Daoy (cell line): ENCODE data around the gene XRN2. TPM values are rescaled to one million over a fixed set of nuclear protein-coding genes. Genes with fewer than 3 reads are reported as not detected.
"Not testable (repeated sequence)": the region's sequence is repeated elsewhere in the genome, so short reads cannot be mapped to it uniquely, and the experiment has no call there.

Experiments
- DNase-seq: peaks from one replicate; pipeline ENCODE4 v3.0.0-alpha.2; 2015; ENCODE audit warnings: low read depth
- total RNA-seq: library from RNA; depleted of rRNA; stranded (reverse); fragments of >200 nt; shearing (Covaris generic); gene quantifications from 2 replicates; pipeline ENCODE4 v1.2.3, GENCODE V29; 2014

XRN2 gene
- total RNA-seq, 1 experiment from 2014 or later, result 97.2 TPM

GRCh38 chr20:21344961-21345360 lies 41.8 kb downstream of the XRN2 start:
- DNase-seq, result no peak

GRCh38 chr20:21352703-21353102 lies 49.6 kb downstream of the XRN2 start:
- no peak for DNase-seq

GRCh38 chr20:21353236-21353635 lies 50.1 kb downstream of the XRN2 start:
- no peak for DNase-seq

GRCh38 chr20:21355981-21356380 lies 52.9 kb downstream of the XRN2 start:
- no peak for DNase-seq

- no peak for DNase-seq
Measured at GRCh38 chr20:21356386-21356785, 53.3 kb downstream of the XRN2 start.

GRCh38 chr20:21357844-21358243 lies 54.7 kb downstream of the XRN2 start:
- no peak for DNase-seq

- no peak for DNase-seq
Measured at GRCh38 chr20:21358737-21359136, 55.6 kb downstream of the XRN2 start.

- no peak for DNase-seq
Measured at GRCh38 chr20:21360705-21361104, 57.6 kb downstream of the XRN2 start.

- no peak for DNase-seq
Measured at GRCh38 chr20:21361266-21361665, 58.1 kb downstream of the XRN2 start.

GRCh38 chr20:21364413-21364812 lies 61.3 kb downstream of the XRN2 start:
- DNase-seq, result no peak

- no peak for DNase-seq
Measured at GRCh38 chr20:21365771-21366170, 62.6 kb downstream of the XRN2 start.

GRCh38 chr20:21366273-21366672 lies 63.1 kb downstream of the XRN2 start:
- DNase-seq, result not testable (repeated sequence)

- no peak for DNase-seq
Measured at GRCh38 chr20:21368791-21369190, 65.7 kb downstream of the XRN2 start.

- DNase-seq, result no peak
Measured at GRCh38 chr20:21371193-21371592, 68.1 kb downstream of the XRN2 start.

- no peak for DNase-seq
Measured at GRCh38 chr20:21372016-21372415, 68.9 kb downstream of the XRN2 start.

- DNase-seq, result no peak
Measured at GRCh38 chr20:21373436-21373835, 70.3 kb downstream of the XRN2 start.

- DNase-seq, result no peak
Measured at GRCh38 chr20:21376626-21377025, 73.5 kb downstream of the XRN2 start.

- DNase-seq, result no peak
Measured at GRCh38 chr20:21377701-21378100, 74.6 kb downstream of the XRN2 start.

GRCh38 chr20:21378259-21378658 lies 75.1 kb downstream of the XRN2 start:
- no peak for DNase-seq

- no peak for DNase-seq
Measured at GRCh38 chr20:21380711-21381110, 77.6 kb downstream of the XRN2 start.

GRCh38 chr20:21381619-21382018 lies 78.5 kb downstream of the XRN2 start:
- DNase-seq, result no peak

- no peak for DNase-seq
Measured at GRCh38 chr20:21384308-21384892, 81.3 kb downstream of the XRN2 start.

GRCh38 chr20:21386111-21386510 lies 83.0 kb downstream of the XRN2 start:
- no peak for DNase-seq

GRCh38 chr20:21387528-21387927 lies 84.4 kb downstream of the XRN2 start:
- no peak for DNase-seq
